Stimulated activated CD4-positive, alpha-beta T cell treated with anti-CD3 and anti-CD28 coated beads, Interleukin-15, amount 100 ng/mL, for 1 hour (primary cell): ENCODE data around the gene KCNA10.
"Not testable (repeated sequence)": the region's sequence is repeated elsewhere in the genome, so short reads cannot be mapped to it uniquely, and the experiment has no call there.

Experiments used
- DNase-seq, 2 donors: peaks; one replicate each; pipeline ENCODE4 v3.0.0-alpha.2; 2020; ENCODE audit warnings: low read depth in 1 of 2, low spot score in 1 of 2

Gene KCNA10

DNA sequence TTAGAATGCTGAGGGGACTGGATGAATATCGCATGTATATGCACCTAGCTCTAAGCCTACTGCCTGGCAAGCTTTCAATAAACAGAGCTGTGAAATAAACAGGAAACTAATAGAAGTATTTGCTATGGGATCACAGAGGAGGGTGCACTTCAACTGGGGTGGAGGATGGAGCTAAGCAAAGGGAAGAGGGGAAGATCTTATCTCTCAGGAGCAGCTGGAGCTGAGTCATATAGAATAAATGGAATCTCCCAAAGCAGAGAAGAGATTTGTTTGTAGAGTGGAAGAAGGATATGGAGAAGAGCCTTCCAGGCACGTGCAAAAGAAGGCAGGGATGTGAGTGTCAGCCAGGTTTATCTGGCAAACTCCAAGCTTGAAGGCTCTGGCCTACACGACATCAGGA, 17.0 kb upstream of the KCNA10 start:
- DNase-seq, result no peak

GRCh38 chr1:110533230-110533629, 14.3 kb upstream of the KCNA10 start:
- no peak for DNase-seq

DNA sequence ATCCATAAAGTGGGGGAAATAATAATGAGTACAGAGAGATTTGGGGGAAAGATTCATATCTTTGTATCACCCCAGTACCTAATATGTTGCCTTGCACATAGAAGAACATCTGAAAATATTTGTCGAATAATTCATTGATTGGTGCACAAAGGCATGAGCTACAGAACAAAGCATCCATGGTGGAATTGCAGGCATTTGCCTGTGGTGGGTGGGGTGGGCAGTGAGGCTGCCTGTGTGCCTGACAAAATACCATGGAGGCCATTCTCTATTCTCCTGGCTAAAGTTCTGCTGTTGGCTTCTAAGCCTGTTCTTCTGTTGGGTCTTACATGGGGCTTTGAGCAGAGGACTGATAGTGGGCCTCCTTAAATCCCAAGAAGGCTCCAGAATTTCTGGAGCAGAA, 10.0 kb upstream of the KCNA10 start:
- DNase-seq, result no peak

DNA sequence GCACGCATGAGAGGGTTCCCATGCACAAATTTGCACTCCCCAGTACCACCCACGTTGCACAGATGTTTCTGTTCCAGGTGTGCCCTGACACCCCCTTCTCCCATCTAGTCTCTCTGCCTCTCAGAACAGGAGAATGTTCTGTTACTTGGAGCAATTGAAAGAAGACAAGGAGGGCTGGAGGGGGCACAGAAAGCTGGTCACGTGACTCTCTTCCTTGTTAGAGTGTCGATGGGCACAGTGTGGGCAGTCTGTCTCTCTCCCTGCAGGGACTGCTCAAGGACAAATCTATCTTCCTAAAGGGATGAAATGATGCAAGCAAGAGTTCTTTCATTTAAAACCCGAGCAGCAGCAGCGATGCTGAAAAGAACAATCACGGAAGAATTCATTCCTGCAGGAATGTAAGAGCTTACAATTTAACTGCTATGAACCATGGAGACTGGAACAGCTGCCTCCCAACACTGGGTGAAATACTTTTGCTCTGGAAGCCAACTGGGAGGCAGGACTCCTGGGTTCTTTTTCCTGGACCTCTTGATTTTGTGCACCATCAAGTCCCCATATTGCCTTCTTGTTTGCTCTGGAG, 7.3 kb upstream of the KCNA10 start:
- DNase-seq, result no peak

DNA sequence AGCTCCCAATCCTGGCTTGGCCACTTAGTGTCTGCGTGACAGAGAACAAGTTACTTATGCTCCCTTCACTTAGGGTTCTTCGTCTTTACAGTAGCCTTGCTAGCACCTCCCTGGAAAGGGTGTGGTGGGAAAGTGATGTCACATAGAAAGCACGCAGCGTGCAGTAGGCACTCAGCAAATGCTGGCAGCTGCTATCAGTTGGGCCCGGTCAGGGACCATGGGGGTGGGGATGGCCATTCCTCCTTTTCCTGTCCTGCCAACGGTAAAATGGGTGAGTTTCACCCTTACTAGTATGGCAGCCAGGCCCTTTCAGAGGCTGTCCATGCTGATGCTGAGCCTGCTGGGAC, 6.2 kb upstream of the KCNA10 start:
- DNase-seq, result no peak

GRCh38 chr1:110524311-110525248, 5.6 kb upstream of the KCNA10 start:
- DNase-seq, result peak; percentile 6 to 14

GRCh38 chr1:110523011-110523410, 4.0 kb upstream of the KCNA10 start:
- no peak for DNase-seq

- DNase-seq, result no peak
Observed at GRCh38 chr1:110522560-110522959, 3.6 kb upstream of the KCNA10 start.

DNA sequence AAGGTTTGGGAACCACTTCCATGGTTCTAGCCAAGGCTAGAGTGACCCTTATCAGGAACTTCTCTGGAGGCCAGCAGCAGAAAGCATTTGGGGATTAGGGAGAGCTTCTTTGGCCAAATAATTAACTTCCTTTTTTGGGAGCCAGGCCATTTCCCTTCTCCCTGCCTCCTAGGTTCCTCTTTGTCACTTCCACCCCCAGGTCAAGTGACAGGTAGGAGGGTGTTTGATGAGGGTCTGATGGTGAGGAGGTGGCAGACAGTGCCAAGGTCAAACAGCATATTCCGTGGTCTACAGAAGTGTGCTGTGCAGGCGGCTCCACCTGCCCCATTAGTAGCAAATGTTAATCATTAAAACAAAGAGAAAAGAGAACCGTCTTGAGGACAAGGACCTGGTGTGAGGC, 1.9 kb upstream of the KCNA10 start:
- DNase-seq, result no peak

GRCh38 chr1:110515891-110516290, 3.1 kb downstream of the KCNA10 start:
- DNase-seq, result no peak

GRCh38 chr1:110515041-110515440, 3.9 kb downstream of the KCNA10 start:
- DNase-seq, result no peak

DNA sequence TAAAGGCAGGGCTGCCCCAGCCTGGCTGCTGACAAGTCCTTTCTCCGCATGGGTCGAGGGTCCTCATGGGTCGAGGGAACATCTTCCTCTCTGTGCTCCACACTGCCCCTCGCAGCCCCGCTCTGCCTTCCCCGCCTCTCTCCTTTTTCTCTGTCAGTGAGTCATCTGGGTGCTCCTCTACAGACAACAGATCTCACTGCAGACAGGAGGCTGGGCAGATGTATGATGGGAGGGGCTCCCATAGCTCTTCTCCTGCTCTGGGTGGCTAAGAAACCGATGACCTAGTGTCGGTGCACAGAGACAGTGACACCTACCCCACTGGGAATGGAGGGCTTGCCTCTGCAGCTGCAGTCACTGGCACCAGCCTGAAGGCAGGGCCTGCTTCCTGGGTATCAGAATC, 5.5 kb downstream of the KCNA10 start:
- no peak for DNase-seq

- no peak for DNase-seq
Observed at GRCh38 chr1:110511436-110511835, 7.5 kb downstream of the KCNA10 start.

DNA sequence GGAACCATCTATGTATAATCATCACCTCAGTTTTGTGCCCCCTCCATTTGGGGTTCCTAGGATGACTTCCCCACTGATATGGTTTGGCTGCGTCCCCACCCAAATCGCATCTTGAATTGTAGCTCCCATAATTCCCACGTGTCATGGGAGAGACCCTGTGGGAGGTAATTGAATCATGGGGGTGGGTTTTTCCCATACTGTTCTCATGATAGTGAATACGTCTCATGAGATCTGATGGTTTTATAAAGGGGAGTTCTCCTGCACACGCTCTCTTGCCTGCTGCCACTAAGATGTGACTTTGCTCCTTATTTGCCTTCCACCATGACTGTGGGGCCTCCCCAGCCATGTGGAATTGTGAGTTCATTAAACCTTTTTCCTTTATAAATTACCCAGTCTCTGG, 8.1 kb downstream of the KCNA10 start:
- DNase-seq, result not testable (repeated sequence)

DNA sequence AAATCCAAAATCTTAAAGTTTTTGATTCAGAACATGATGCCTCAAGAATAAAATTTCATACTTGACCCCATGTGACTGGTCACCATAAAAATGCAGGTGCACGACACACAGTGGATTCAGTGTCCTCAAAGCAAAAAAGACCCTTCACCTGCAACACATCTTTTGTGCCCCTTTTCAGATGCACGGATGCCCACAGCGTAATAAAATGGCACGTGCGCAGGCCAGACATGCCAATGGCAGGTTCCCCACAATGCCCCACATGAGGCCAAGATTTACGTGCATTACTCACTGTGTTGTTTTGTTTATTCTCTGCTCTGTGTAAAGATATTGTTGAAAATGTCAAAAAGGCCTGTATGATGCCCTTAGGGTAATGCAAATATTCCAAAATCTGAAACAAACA, 9.3 kb downstream of the KCNA10 start:
- DNase-seq, result no peak

GRCh38 chr1:110508028-110508940, 10.7 kb downstream of the KCNA10 start:
- DNase-seq, result no peak

DNA sequence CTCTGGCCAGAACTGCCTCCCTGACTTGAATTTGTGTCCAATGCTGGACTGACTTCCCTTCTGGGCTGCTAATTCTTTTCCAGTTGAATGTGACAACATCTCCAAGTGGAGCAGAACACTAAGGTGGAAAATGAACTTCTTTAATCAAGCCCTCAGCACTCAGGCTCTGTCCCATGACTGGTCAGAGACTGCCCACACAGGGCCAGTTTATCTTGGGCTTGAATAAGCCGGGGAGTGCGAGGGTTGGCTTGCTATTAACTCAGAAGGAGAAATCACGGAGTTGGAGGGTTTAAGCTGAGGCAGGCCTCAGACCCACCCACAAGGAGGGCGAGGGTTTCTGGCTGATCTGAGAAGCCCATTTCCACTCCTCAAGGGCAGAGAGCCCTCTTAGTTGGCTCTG, 12.4 kb downstream of the KCNA10 start:
- no peak for DNase-seq

- no peak for DNase-seq
Observed at GRCh38 chr1:110505596-110505995, 13.4 kb downstream of the KCNA10 start.

GRCh38 chr1:110504226-110504625, 14.7 kb downstream of the KCNA10 start:
- DNase-seq, result no peak

- DNase-seq, result no peak
Observed at GRCh38 chr1:110503471-110503870, 15.5 kb downstream of the KCNA10 start.

- DNase-seq, result no peak
Observed at GRCh38 chr1:110502402-110503151, 16.4 kb downstream of the KCNA10 start.
